Renal cortical epithelial cell (primary cell): Measurements from ENCODE around the gene TP53TG3F. TPM values are rescaled to one million over a fixed set of nuclear protein-coding genes. Genes with fewer than 3 reads are reported as not detected.
"Not testable (repeated sequence)": the region's sequence is repeated elsewhere in the genome, so short reads cannot be mapped to it uniquely, and the experiment has no call there.

Experiments
- DNase-seq: peaks from one replicate; pipeline ENCODE4 v3.0.0-alpha.2; 2011; ENCODE audit warnings: low read depth
- total RNA-seq: library from RNA; depleted of rRNA; stranded (reverse); fragments of >200 nt; gene quantifications from 2 replicates; pipeline ENCODE4 v1.2.3, GENCODE V29; 2014

The TP53TG3F gene, protein sequence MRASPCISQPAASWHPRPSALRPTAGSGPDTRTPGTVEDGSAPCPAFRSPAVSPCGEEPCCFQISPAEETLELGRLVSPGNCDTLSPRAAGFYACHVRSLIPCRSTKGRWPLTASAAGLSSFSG
- not detected in 2 replicates for total RNA-seq

DNA sequence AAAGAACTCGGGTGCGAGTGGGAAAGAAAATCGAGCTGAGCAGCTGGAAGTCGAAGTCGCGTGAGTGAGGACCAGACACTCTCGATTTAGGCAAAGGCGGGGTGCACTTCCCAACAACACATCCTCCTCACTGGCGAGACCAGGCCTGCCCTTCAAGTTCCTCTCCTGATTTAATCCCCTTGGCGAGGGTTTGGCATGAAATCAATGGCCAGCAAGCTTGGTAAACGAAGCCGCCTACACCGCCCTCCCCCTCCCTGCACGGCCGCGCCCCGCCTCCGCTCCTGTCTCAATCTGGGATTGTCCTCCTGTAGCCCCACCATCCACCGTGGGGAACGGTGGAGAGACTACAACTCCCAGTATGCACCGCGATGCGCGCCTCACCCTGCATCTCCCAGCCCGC is at the start of gene TP53TG3F:
Gene TP53TG3F, plus strand, starts transcription at position 301 of the 400 bp plus-strand sequence. Its CDS starts 68 bp downstream, at position 369.
- not testable (repeated sequence) for DNase-seq

DNA sequence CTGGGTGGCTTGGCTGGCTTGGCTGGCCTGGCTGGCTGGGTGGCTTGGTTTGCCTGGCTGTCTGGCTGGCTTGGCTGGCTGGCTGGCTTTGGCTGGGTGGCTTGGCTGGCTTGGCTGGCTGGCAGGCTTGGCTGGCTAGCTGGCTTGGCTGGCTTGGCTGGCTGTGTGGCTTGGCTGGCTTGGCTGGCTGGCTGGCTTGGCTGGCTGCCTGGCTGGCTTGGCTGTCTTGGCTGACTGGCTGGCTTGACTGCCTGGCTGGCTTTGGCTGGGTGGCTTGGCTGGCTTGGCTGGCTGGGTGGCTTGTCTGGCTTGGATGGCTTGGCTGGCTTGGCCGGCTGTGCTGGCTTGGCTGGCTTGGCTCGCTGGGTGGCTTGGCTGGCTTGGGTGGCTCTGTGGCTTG is 32.2 kb downstream of the TP53TG3F start:
- not testable (repeated sequence) for DNase-seq

DNA sequence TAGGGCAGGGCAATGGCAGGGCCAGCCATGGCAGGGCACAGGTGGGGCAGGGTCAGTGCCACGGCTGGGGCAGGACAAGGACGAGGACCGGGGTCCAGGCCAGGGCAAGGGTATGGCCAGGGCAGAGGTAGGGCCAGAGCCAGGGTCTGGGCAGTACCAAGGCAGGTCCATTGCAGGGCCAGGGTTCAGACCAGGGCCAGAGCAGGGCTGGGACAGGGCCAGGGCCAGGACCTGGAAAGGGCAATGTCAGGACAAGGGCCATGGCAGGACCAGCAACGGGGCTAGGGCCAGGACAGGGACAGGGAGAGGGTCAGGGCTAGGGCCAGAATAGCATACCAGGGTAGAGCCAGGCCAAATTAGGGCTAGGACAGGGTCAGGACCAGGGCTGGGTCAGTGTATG is 47.8 kb downstream of the TP53TG3F start:
- DNase-seq, result not testable (repeated sequence)

DNA sequence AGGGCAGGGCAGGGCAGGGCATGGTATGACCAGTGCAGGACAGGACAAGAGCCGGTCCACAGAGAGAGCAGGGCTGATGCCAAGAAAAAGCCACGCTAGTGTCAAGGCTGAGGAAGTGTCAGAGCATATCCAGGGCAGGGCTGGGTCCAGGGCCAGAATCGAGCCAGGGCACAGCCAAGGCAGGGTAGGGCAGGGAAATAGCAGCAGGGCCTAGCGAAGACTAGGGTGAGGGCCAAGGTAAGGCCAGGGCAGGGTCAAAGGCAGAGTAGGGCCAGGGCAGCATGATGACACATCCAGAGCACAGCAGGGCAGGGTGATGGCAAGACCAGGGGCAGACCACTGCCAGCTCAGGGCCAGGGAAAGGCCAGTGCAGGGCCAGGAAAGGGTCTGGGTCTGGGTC is 49.7 kb downstream of the TP53TG3F start:
- DNase-seq, result not testable (repeated sequence)

DNA sequence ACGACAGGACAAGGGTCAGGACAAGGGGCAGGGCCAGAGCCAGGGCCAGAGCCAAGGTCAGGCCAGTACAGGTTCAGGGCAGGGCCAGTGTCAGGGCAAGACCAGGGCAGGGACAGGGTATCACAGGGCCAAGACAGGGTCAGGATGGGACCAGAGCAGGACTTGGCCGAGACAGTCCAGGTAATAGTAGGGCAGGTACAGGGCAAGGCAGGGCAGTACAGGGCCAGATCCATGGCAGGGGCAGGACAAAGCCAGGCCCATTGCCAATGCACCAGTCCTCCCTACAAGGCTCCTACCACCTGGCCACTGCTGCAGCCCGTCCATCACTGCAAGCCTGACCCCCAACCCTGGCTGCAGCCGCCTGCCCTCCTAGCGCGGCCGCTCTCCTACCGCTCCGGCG is 50.5 kb downstream of the TP53TG3F start:
- DNase-seq, result not testable (repeated sequence)

Other genes starting within 250 kb of the TP53TG3F start
- gene TP53TG3E, start 155.3 kb upstream of the TP53TG3F start, total RNA-seq, result not detected in 2 replicates
- not detected in 2 replicates for gene TP53TG3B, start 98.8 kb upstream of the TP53TG3F start, total RNA-seq